ENCODE data around the gene TMEM42.

Gene TMEM42

GRCh38 chr3:44903314-44903713 is 41.6 kb downstream of the TMEM42 start:
- in situ Hi-C loops (cut with MboI; ENCODE audit: low pct_unique_long_range_greater_than_20kb, low sequenced_read_pairs), result no loop called here

GRCh38 chr3:44903751-44904150 is 42.0 kb downstream of the TMEM42 start:
- DNase-seq, result no peak
- in situ Hi-C loops (cut with MboI; ENCODE audit: low pct_unique_long_range_greater_than_20kb, low sequenced_read_pairs), result no loop called here

More at GRCh38 chr3:44903314-44903713, 41.6 kb downstream of the TMEM42 start:
- DNase-seq, result no peak

GRCh38 chr3:44905446-44906157 is 43.9 kb downstream of the TMEM42 start:
- in situ Hi-C loops (cut with MboI; ENCODE audit: low pct_unique_long_range_greater_than_20kb, low sequenced_read_pairs), result no loop called here
- no peak for DNase-seq

- DNase-seq, result no peak
- in situ Hi-C loops (cut with MboI; ENCODE audit: low pct_unique_long_range_greater_than_20kb, low sequenced_read_pairs), result no loop called here
These were observed 45.3 kb downstream of the TMEM42 start for GRCh38 chr3:44906997-44907396.

GRCh38 chr3:44907612-44908011 is 45.9 kb downstream of the TMEM42 start:
- in situ Hi-C loops (cut with MboI; ENCODE audit: low pct_unique_long_range_greater_than_20kb, low sequenced_read_pairs), result no loop called here
- DNase-seq, result no peak

GRCh38 chr3:44909063-44909462 is 47.4 kb downstream of the TMEM42 start:
- DNase-seq, result no peak
- in situ Hi-C loops (cut with MboI; ENCODE audit: low pct_unique_long_range_greater_than_20kb, low sequenced_read_pairs), result no loop called here

GRCh38 chr3:44910693-44911092 is 49.0 kb downstream of the TMEM42 start:
- in situ Hi-C loops (cut with MboI; ENCODE audit: low pct_unique_long_range_greater_than_20kb, low sequenced_read_pairs), result no loop called here
- DNase-seq, result no peak

- DNase-seq, result peak; percentile 71
- in situ Hi-C loops (cut with MboI; ENCODE audit: low pct_unique_long_range_greater_than_20kb, low sequenced_read_pairs), result no loop called here
These were observed 52.3 kb downstream of the TMEM42 start for GRCh38 chr3:44913868-44914468.

GRCh38 chr3:44914936-44915335 is 53.2 kb downstream of the TMEM42 start:
- in situ Hi-C loops (cut with MboI; ENCODE audit: low pct_unique_long_range_greater_than_20kb, low sequenced_read_pairs), result no loop called here
- DNase-seq, result peak; percentile 28

Data from KBM-7 (cell line).